Osteocyte (in vitro differentiated cells): Measurements from ENCODE around the gene PITPNC1. TPM values are rescaled to one million over a fixed set of nuclear protein-coding genes. Genes with fewer than 3 reads are reported as not detected.

Experiments used
- DNase-seq: peaks from one replicate; pipeline ENCODE4 v3.0.0; 2021; ENCODE audit warnings: mixed read lengths; ENCODE audit not compliant: unreplicated experiment; ENCODE audit errors: extremely low spot score
- H3K27ac Mint-ChIP-seq: one replicate; pipeline ENCODE4 v1.8.0; 2021; ENCODE audit warnings: mild to moderate bottlenecking, mixed read lengths; ENCODE audit not compliant: unreplicated experiment
- H3K27me3 Mint-ChIP-seq: one replicate; pipeline ENCODE4 v1.8.0; 2021; ENCODE audit warnings: mixed read lengths; ENCODE audit not compliant: unreplicated experiment
- H3K36me3 Mint-ChIP-seq: one replicate; pipeline ENCODE4 v1.8.0; 2021; ENCODE audit warnings: mixed read lengths; ENCODE audit not compliant: unreplicated experiment
- H3K4me1 Mint-ChIP-seq: one replicate; pipeline ENCODE4 v1.8.0; 2021; ENCODE audit warnings: mixed read lengths; ENCODE audit not compliant: unreplicated experiment
- H3K4me3 Mint-ChIP-seq: one replicate; pipeline ENCODE4 v1.8.0; 2021; ENCODE audit warnings: mild to moderate bottlenecking, moderate library complexity, mixed read lengths; ENCODE audit not compliant: unreplicated experiment
- H3K9me3 Mint-ChIP-seq: one replicate; pipeline ENCODE4 v1.8.0; 2021; ENCODE audit warnings: mixed read lengths; ENCODE audit not compliant: unreplicated experiment
- total RNA-seq: library from RNA; stranded (reverse); gene quantifications from 2 replicates; pipeline ENCODE4 v1.2.1, GENCODE V29; 2021
- TF ChIP-seq, protein P1 (sequence below): fragments of 200-600 bp; sonication (generic); IDR thresholded peaks from 2 replicates; pipeline ENCODE4 v1.5.0; 2021; ENCODE audit warnings: antibody characterized with exemption, mild to moderate bottlenecking, moderate library complexity

The PITPNC1 gene
- total RNA-seq, 1 donor from 2014 or later = 18.0 TPM

DNA sequence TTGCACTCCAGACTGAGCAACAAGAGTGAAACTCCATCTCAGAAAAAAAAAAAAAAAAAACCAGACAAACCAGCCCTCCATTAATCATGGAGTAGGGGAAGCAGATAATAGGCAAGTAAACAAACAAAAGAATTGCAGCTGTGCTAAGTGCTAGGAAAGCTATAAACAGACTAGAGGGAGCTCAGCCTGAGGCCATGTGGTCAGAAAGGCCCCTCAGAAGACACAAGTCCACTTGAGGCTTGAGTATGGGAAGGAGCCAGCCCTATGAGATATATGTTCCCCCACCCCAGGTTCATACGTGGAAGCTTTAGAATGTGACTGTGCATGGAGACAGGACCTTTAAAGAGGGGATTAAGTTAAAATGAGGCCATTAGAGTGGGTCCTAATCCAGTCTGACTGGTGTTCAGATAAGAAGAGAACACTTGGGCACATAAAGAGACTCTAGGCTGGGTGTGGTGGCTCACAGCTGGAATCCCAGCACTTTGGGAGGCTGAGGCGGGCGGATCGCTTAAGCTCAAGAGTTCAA is 208.1 kb downstream of the PITPNC1 start:
- TF ChIP-seq, protein P1, sequence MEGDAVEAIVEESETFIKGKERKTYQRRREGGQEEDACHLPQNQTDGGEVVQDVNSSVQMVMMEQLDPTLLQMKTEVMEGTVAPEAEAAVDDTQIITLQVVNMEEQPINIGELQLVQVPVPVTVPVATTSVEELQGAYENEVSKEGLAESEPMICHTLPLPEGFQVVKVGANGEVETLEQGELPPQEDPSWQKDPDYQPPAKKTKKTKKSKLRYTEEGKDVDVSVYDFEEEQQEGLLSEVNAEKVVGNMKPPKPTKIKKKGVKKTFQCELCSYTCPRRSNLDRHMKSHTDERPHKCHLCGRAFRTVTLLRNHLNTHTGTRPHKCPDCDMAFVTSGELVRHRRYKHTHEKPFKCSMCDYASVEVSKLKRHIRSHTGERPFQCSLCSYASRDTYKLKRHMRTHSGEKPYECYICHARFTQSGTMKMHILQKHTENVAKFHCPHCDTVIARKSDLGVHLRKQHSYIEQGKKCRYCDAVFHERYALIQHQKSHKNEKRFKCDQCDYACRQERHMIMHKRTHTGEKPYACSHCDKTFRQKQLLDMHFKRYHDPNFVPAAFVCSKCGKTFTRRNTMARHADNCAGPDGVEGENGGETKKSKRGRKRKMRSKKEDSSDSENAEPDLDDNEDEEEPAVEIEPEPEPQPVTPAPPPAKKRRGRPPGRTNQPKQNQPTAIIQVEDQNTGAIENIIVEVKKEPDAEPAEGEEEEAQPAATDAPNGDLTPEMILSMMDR = no peak
- Mint-ChIP-seq H3K27ac (no peak overlapping the region), H3K9me3 (no peaks in the 10 kb centered on the region), H3K36me3 (peaks cover 2% of the 10 kb centered on the region), H3K4me3 (no peak overlapping the region), H3K4me1 (no peaks in the 10 kb centered on the region), H3K27me3 (no peaks in the 10 kb centered on the region)
- DNase-seq = no peak

- TF ChIP-seq, protein P1 = no peak
- Mint-ChIP-seq H3K4me1 (no peaks in the 10 kb centered on the region), H3K27ac (no peak overlapping the region), H3K9me3 (peaks cover 8% of the 10 kb centered on the region), H3K4me3 (no peak overlapping the region), H3K27me3 (no peaks in the 10 kb centered on the region), H3K36me3 (peaks cover 2% of the 10 kb centered on the region)
- no peak for DNase-seq
These were observed 211.2 kb downstream of the PITPNC1 start for GRCh38 chr17:67588326-67588725.

DNA sequence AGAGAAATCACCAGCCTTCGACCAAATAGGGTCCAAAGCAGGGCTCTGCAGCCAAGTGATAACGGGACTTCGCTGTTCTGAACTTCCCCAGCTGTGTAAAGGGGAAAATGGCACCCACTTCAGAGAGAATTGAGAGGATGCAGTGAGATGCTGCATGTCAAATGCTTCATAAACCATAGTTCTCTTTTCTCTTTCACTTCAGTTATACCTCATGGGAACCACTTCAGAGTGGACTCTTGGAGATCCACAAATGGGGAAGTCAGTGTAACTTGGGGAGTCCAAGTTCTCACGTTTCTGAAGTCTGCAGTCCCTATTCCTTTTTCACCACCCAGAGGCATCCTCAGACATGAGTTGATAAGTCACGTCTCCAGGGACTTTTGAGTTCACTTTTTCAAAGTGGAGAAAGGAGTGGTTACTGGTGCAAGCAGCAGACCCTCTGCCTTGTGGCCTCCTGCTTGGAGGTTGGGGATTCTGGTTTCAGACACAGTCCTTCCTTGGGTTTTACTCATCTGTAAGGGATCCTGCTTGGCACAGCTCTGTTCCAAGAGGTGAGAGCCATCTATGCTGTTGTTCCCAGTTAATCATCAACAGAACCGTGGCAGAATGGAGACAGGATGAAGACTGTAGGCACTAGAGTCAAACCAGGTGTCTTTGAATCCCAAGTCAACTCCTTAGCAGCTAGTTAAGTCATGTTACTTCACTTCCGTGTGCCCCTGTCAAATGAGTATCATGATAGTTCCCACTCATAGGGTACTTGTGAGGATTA is 217.2 kb downstream of the PITPNC1 start:
- TF ChIP-seq, protein P1 = no peak
- Mint-ChIP-seq H3K4me1 (no peaks in the 10 kb centered on the region), H3K9me3 (peaks cover 8% of the 10 kb centered on the region), H3K36me3 (no peaks in the 10 kb centered on the region), H3K27ac (no peak overlapping the region), H3K27me3 (no peaks in the 10 kb centered on the region), H3K4me3 (no peak overlapping the region)
- DNase-seq = no peak

DNA sequence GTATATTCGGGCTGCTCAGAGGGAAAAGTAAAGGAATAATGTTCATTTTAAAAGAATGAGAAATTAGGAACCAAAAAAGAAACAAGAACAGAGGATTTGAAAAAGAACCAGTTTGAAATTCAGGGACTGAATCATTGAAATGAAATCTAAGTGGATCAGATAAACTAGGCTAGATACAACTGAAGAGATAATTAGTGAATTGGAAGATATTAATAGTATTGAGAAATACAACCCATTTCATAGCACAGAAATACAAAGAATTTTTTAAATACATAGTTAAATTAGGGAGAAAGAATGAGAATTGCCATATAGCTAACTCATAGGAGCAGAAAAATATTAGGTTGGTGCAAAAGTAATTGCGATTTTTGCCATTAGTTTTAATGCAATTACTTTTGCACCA is 223.3 kb downstream of the PITPNC1 start:
- no peak overlapping the region for H3K27ac Mint-ChIP-seq
- H3K27me3 Mint-ChIP-seq = no peaks in the 10 kb centered on the region
- H3K4me1 Mint-ChIP-seq = peaks cover 8% of the 10 kb centered on the region
- DNase-seq = no peak
- H3K9me3 Mint-ChIP-seq = peaks cover 5% of the 10 kb centered on the region
- TF ChIP-seq, protein P1 = no peak
- H3K4me3 Mint-ChIP-seq = no peak overlapping the region
- H3K36me3 Mint-ChIP-seq = peaks cover 5% of the 10 kb centered on the region

- peaks cover 5% of the 10 kb centered on the region for H3K36me3 Mint-ChIP-seq
- no peaks in the 10 kb centered on the region for H3K27me3 Mint-ChIP-seq
- H3K27ac Mint-ChIP-seq = no peak overlapping the region
- DNase-seq = no peak
- TF ChIP-seq, protein P1 = no peak
- H3K4me3 Mint-ChIP-seq = no peak overlapping the region
- H3K4me1 Mint-ChIP-seq = peaks cover 8% of the 10 kb centered on the region
- H3K9me3 Mint-ChIP-seq = peaks cover 5% of the 10 kb centered on the region
These were observed 224.8 kb downstream of the PITPNC1 start for GRCh38 chr17:67601897-67602296.
